Measurements from ENCODE around the gene DNPH1. TPM values are rescaled to one million over a fixed set of nuclear protein-coding genes. Genes with fewer than 3 reads are reported as not detected.

The DNPH1 gene
- total RNA-seq, 4 donors from 2014 or later = 57.0 to 88.1 (median 74.7) TPM

DNA sequence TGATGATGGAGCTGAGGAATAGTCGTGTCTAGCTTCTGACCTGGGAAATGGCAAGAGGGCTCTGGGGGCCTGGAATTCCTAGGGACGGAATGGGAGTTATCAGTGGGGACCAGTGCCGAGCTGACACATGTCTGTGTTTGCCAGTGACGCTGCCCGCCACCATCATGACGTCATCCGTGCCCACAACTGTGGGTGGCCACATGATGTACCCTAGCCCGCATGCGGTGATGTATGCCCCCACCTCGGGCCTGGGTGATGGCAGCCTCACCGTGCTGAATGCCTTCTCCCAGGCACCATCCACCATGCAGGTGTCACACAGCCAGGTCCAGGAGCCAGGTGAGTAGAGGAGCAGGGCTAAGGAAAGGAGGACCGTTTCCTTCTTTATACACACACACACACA, 51.1 kb downstream of the DNPH1 start:
- ATAC-seq (ENCODE audit: low FRiP score) (no peak), DNase-seq (ENCODE audit: low spot score) (no peak)
- TF ChIP-seq, protein P1, sequence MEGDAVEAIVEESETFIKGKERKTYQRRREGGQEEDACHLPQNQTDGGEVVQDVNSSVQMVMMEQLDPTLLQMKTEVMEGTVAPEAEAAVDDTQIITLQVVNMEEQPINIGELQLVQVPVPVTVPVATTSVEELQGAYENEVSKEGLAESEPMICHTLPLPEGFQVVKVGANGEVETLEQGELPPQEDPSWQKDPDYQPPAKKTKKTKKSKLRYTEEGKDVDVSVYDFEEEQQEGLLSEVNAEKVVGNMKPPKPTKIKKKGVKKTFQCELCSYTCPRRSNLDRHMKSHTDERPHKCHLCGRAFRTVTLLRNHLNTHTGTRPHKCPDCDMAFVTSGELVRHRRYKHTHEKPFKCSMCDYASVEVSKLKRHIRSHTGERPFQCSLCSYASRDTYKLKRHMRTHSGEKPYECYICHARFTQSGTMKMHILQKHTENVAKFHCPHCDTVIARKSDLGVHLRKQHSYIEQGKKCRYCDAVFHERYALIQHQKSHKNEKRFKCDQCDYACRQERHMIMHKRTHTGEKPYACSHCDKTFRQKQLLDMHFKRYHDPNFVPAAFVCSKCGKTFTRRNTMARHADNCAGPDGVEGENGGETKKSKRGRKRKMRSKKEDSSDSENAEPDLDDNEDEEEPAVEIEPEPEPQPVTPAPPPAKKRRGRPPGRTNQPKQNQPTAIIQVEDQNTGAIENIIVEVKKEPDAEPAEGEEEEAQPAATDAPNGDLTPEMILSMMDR (IDR thresholded peaks at IDR 0.05) = no peak

DNA sequence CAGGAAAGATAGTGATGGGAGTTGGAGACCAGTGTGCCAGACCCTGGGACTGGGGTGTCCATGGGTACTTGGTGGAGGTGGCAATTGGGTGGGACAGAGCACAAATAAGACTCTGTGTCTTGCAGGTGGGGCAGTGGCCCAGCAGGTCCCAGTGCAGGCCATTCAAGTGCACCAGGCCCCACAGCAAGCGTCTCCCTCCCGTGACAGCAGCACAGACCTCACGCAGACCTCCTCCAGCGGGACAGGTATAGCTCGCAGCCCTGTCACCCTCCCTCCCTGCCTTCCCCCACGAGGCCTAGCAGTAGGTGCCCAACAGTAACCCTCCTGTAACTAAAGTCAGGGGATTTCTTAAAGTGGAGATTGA, 52.9 kb downstream of the DNPH1 start:
- ATAC-seq (ENCODE audit: low FRiP score) = no peak
- TF ChIP-seq, protein P1 (IDR thresholded peaks at IDR 0.05) = no peak
- no peak for DNase-seq (ENCODE audit: low spot score)

DNA sequence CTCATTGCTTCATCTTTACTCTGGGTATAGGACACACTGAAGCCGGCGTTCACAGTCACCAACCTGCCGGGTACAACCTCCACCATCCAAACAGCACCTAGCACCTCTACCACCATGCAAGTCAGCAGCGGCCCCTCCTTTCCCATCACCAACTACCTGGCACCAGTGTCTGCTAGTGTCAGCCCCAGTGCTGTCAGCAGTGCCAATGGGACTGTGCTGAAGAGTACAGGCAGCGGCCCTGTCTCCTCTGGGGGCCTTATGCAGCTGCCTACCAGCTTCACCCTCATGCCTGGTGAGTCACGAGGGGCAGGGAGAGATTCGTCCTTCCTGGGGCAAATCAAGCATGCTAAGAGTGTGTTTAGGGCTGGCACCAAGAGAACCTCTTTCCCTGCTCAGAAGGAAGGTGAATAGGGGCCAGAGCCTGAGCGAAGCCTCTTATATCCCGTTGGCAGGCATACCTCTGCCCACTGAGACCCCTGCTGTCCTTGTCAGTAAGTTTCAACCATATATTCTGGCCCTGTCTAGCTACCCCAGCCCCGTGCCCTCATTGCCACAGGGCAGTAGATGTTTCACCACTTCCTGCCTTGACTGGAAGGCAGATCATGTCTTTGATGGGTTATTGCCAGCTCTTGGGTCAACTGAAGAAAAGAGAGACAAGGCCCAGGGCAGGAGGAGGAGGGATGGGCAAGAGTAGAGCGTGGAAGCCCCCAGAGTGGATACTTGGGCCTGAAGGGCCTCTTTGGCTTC, 53.4 kb downstream of the DNPH1 start:
- no peak for DNase-seq (ENCODE audit: low spot score)
- TF ChIP-seq, protein P1 (IDR thresholded peaks at IDR 0.05) = no peak
- no peak for ATAC-seq (ENCODE audit: low FRiP score)

Other genes with a start within 250 kb of the DNPH1 start
- gene PPP2R5D, start 244.9 kb downstream of the DNPH1 start, total RNA-seq = 10 to 100 TPM; 18.0 to 41.5 (median 37.4) TPM
- 10 to 100 TPM; 39.6 to 67.8 (median 45.5) TPM for gene MEA1, start 215.5 kb downstream of the DNPH1 start, total RNA-seq
- 100 to 1,000 TPM in 1 of 4 donors, 10 to 100 TPM in 3; 58.0 to 106 (median 95.0) TPM for gene KLHDC3, start 215.2 kb downstream of the DNPH1 start, total RNA-seq
- 10 to 100 TPM; 44.1 to 54.2 (median 48.7) TPM for gene RRP36, start 207.9 kb downstream of the DNPH1 start, total RNA-seq
- 10 to 100 TPM; 10.1 to 17.3 (median 14.3) TPM for gene CUL7, start 175.6 kb downstream of the DNPH1 start, total RNA-seq
- gene MRPL2, start 170.0 kb downstream of the DNPH1 start, total RNA-seq = 10 to 100 TPM; 10.7 to 32.2 (median 19.3) TPM
- gene KLC4, start 169.8 kb downstream of the DNPH1 start, total RNA-seq = 10 to 100 TPM; 15.2 to 21.1 (median 16.5) TPM
- 10 to 100 TPM; 11.5 to 38.9 (median 13.8) TPM for gene PTK7, start 153.2 kb downstream of the DNPH1 start, total RNA-seq
- gene SRF, start 58.2 kb downstream of the DNPH1 start, total RNA-seq = 10 to 100 TPM; 21.5 to 37.8 (median 24.4) TPM
- gene CUL9, start 47.3 kb downstream of the DNPH1 start, total RNA-seq = 10 to 100 TPM; 24.6 to 41.6 (median 28.7) TPM
- not detected for gene TTBK1, start 14.0 kb upstream of the DNPH1 start, total RNA-seq
- not detected for gene SLC22A7, start 68.8 kb upstream of the DNPH1 start, total RNA-seq
- 1 to 10 TPM in 1 of 4 donors, under 1 TPM in 2, not detected in 1; 0.84 to 7.9 (median 0.94) TPM for gene CRIP3, start 79.3 kb upstream of the DNPH1 start, total RNA-seq
- gene ZNF318, start 140.2 kb upstream of the DNPH1 start, total RNA-seq = 10 to 100 TPM in 3 of 4 donors, 1 to 10 TPM in 1; 9.2 to 15.8 (median 12.7) TPM
- gene ABCC10, start 198.1 kb upstream of the DNPH1 start, total RNA-seq = 10 to 100 TPM; 11.5 to 21.9 (median 14.2) TPM
- gene DLK2, start 226.1 kb upstream of the DNPH1 start, total RNA-seq = 1 to 10 TPM in 3 of 4 donors, not detected in 1; 1.1 to 1.5 (median 1.2) TPM
- gene TJAP1, start 248.1 kb upstream of the DNPH1 start, total RNA-seq = 10 to 100 TPM; 12.6 to 23.5 (median 15.7) TPM